ENCODE results near the gene JADE1. TPM values are rescaled to one million over a fixed set of nuclear protein-coding genes. Genes with fewer than 3 reads are reported as not detected.

JADE1 gene
- 10 to 100 TPM in 3 of 4 donors, 1 to 10 TPM in 1; 7.8 to 15.9 (median 13.9) TPM for total RNA-seq

- TF ChIP-seq POLR2AphosphoS5 (IDR thresholded peaks at IDR 0.05) (peak; percentile 47 to 88 (median 87)), POLR2A (IDR thresholded peaks at IDR 0.05) (peak; percentile 49), EP300 (IDR thresholded peaks at IDR 0.05; ENCODE audit: low read depth) (no peak)
- TF ChIP-seq, protein P1, sequence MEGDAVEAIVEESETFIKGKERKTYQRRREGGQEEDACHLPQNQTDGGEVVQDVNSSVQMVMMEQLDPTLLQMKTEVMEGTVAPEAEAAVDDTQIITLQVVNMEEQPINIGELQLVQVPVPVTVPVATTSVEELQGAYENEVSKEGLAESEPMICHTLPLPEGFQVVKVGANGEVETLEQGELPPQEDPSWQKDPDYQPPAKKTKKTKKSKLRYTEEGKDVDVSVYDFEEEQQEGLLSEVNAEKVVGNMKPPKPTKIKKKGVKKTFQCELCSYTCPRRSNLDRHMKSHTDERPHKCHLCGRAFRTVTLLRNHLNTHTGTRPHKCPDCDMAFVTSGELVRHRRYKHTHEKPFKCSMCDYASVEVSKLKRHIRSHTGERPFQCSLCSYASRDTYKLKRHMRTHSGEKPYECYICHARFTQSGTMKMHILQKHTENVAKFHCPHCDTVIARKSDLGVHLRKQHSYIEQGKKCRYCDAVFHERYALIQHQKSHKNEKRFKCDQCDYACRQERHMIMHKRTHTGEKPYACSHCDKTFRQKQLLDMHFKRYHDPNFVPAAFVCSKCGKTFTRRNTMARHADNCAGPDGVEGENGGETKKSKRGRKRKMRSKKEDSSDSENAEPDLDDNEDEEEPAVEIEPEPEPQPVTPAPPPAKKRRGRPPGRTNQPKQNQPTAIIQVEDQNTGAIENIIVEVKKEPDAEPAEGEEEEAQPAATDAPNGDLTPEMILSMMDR (IDR thresholded peaks at IDR 0.05) = peak; percentile 48 to 73 (median 61)
- Histone ChIP-seq H3K27me3 (no peaks in the 10 kb centered on the region), H3K27ac (peak within 1 kb of the TSS; percentile 92 to 98 (median 96)), H3K4me3 (peak within 1 kb of the TSS; percentile 60 to 86 (median 74)), H3K4me1 (peaks cover 0 to 15% (median 7%) of the 10 kb centered on the region in 4 donors), H3K36me3 (no peaks in the 10 kb centered on the region), H3K9me3 (no peaks in the 10 kb centered on the region)
- intact Hi-C loops (cut with DNase I; ENCODE audit: low total_unique reads) (loop anchor here (5.0 to 10.0 kb wide), 2 partner anchors 242 to 355 kb away; no protein-coding TSS in a partner anchor), in situ Hi-C loops (cut with MboI; ENCODE audit: low pct_ligation_motif_present in 1 of 4, low pct_unique_long_range_greater_than_20kb in 1 of 4, low sequenced_read_pairs in 3 of 4) (loop anchor here in 2 of 4 donors (10.0 to 25.0 kb wide), 5 partner anchors 222 to 522 kb away; partner anchors contain the start of genes C4orf33 (in 1 of the 2), PGRMC2 (in 1 of the 2) and SCLT1 (in 1 of the 2))
- DNase-seq = peak; percentile 95
- 0% methylated on average over 6 to 56 of the region's 91 CpGs for WGBS, 2 donors (ENCODE audit: low coverage in 1 of 2)
Observed at GRCh38 chr4:128809477-128810330, at the start of gene JADE1. Gene JADE1 (plus strand): TSS chr4:128809700. CDS start chr4:128831759, 22,059 bp downstream.

GRCh38 chr4:128766781-128767180, 42.7 kb upstream of the JADE1 start:
- H3K27ac ChIP-seq = no peak overlapping the region
- TF ChIP-seq POLR2A (IDR thresholded peaks at IDR 0.05) = no peak
- no peak for TF ChIP-seq POLR2AphosphoS5 (IDR thresholded peaks at IDR 0.05)
- TF ChIP-seq, protein P1 (IDR thresholded peaks at IDR 0.05) = no peak
- TF ChIP-seq EP300 (IDR thresholded peaks at IDR 0.05; ENCODE audit: low read depth) = no peak
- no peaks in the 10 kb centered on the region for H3K9me3 ChIP-seq
- intact Hi-C loops (cut with DNase I; ENCODE audit: low total_unique reads) = no loop called here
- in situ Hi-C loops (cut with MboI; ENCODE audit: low pct_ligation_motif_present in 1 of 4, low pct_unique_long_range_greater_than_20kb in 1 of 4, low sequenced_read_pairs in 3 of 4) = no loop called here
- no peaks in the 10 kb centered on the region for H3K4me1 ChIP-seq
- WGBS, 2 donors (ENCODE audit: low coverage in 1 of 2) = 64 to 100% methylated on average over 2 to 4 of the region's 4 CpGs
- no peaks in the 10 kb centered on the region for H3K36me3 ChIP-seq
- no peak for DNase-seq
- H3K4me3 ChIP-seq = no peak overlapping the region
- H3K27me3 ChIP-seq = no peaks in the 10 kb centered on the region

DNA sequence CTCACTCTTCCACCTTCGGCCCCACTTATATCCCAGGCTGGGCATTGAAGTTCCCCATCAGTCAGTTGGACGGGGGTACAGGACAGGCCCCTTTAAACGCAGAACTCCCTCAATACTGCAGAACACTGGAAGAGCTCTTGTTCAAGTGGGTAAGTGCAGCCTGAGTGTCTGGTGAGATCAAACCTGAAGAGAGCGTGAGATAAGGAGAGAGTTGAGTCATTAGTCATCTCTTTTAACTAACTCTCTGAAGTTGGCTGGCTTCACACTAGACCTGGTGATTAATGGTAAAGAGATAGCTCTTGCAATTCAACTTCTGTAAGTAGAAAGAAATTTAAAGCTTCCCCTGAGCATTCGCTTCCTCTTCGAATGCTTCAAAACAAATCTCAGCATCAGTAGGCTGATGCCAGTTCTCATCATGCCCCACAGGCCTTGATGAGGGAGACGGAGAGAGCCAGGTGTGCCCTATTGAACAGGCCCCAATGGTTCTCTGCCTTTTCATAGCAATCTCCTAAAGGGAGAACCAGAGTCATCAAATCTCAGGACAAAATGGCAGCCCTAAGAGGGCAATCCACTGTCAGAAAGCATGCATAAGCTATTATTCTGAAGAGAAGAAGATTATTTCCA, 41.0 kb upstream of the JADE1 start:
- WGBS, 2 donors (ENCODE audit: low coverage in 1 of 2) = 84 to 87% methylated on average over 7 of the region's 7 CpGs

More for the DNA sequence above, 41.0 kb upstream of the JADE1 start:
- Histone ChIP-seq H3K36me3 (no peaks in the 10 kb centered on the region), H3K4me3 (no peak overlapping the region), H3K27ac (no peak overlapping the region), H3K27me3 (no peaks in the 10 kb centered on the region), H3K4me1 (no peaks in the 10 kb centered on the region), H3K9me3 (no peaks in the 10 kb centered on the region)
- no peak for DNase-seq
- in situ Hi-C loops (cut with MboI; ENCODE audit: low pct_ligation_motif_present in 1 of 4, low pct_unique_long_range_greater_than_20kb in 1 of 4, low sequenced_read_pairs in 3 of 4) (no loop called here), intact Hi-C loops (cut with DNase I; ENCODE audit: low total_unique reads) (no loop called here)
- TF ChIP-seq POLR2A (IDR thresholded peaks at IDR 0.05) (no peak), EP300 (IDR thresholded peaks at IDR 0.05; ENCODE audit: low read depth) (no peak), POLR2AphosphoS5 (IDR thresholded peaks at IDR 0.05) (no peak)
- TF ChIP-seq, protein P1 (IDR thresholded peaks at IDR 0.05) = no peak
